GM12878 (cell line): ENCODE data around the gene ALG8. TPM values are rescaled to one million over a fixed set of nuclear protein-coding genes. Genes with fewer than 3 reads are reported as not detected.

Experiments
- ATAC-seq: fragments of 200-7000 bp; cut with Tn5 transposase; 3 replicates; pipeline ENCODE4 v1.9.1; 2020; ENCODE audit warnings: mild to moderate bottlenecking, moderate library complexity
- BruUV-seq: library from RNA; stranded (reverse); fragments of 400-500 nt; replicated peaks from 2 replicates; lab custom pipeline; 2021; lab: Mats Ljungman, UMichigan
- CTCF ChIA-PET: fragments of 300-600 bp; sonication (Branson Sonifier 250); formaldehyde crosslinking; extraction: SDS; loops from one replicate; lab custom pipeline; 2021; ENCODE audit warnings: inconsistent platforms; lab: Yijun Ruan, JAX
- POLR2A ChIA-PET: fragments of 350-600 bp; formaldehyde crosslinking; extraction: SDS; loops from one replicate; lab custom pipeline; 2021; ENCODE audit warnings: inconsistent platforms; lab: Charles Lee
- RAD21 ChIA-PET: fragments of 300-600 bp; sonication (Branson Sonifier 250); formaldehyde crosslinking; loops from one replicate; lab custom pipeline; 2023; ENCODE audit warnings: antibody characterized with exemption; ENCODE audit not compliant: unreplicated experiment; lab: Charles Lee
- SMC1A ChIA-PET: fragments of 300-600 bp; sonication (Branson Sonifier 250); formaldehyde crosslinking; loops from one replicate; lab custom pipeline; 2023; ENCODE audit not compliant: unreplicated experiment, uncharacterized antibody; lab: Charles Lee
- DNase-seq: peaks from one replicate; pipeline ENCODE4 v3.0.0-alpha.2; 2011; ENCODE audit warnings: low read depth, low spot score
- FAIRE-seq: peaks from 3 replicates; lab custom pipeline; 2011; peaks lifted over from hg19 to GRCh38; lab: Jason Lieb, UNC
- H2AFZ ChIP-seq: 2 replicates; pipeline ENCODE4 v1.6.0; 2011; ENCODE audit warnings: low read depth, low read length, control low read depth; ENCODE audit not compliant: control insufficient read depth
- H3K27ac ChIP-seq: 2 replicates; pipeline ENCODE4 v1.5.1; 2011; ENCODE audit warnings: control low read depth; ENCODE audit not compliant: control insufficient read depth, insufficient read depth
- H3K27me3 ChIP-seq, 2 experiments: replicated peaks in 1 of 2; 2 replicates each; pipeline versions ENCODE4 v1.6.0 to v1.6.1; 2011; ENCODE audit warnings: low read length in 1 of 2; ENCODE audit not compliant: control insufficient read depth in 2 of 2, insufficient read depth in 2 of 2
- H3K36me3 ChIP-seq, 2 experiments: 2 replicates each; pipeline ENCODE4 v1.5.1; 2011; ENCODE audit warnings: low read length in 1 of 2; ENCODE audit not compliant: control insufficient read depth in 2 of 2, insufficient read depth in 2 of 2
- H3K4me1 ChIP-seq: 2 replicates; pipeline ENCODE4 v1.6.1; 2011; ENCODE audit warnings: mild to moderate bottlenecking, low read length, moderate library complexity, mixed read lengths; ENCODE audit not compliant: control insufficient read depth, insufficient read depth
- H3K4me2 ChIP-seq: 2 replicates; pipeline ENCODE4 v1.6.0; 2011; ENCODE audit warnings: control low read depth; ENCODE audit not compliant: control insufficient read depth, insufficient read depth
- H3K4me3 ChIP-seq: fragments of 200-600 bp; sonication (generic); 2 replicates; pipeline ENCODE4 v1.5.1; 2016
- H3K79me2 ChIP-seq: 2 replicates; pipeline ENCODE4 v1.6.0; 2011; ENCODE audit warnings: low read length; ENCODE audit not compliant: control insufficient read depth, insufficient read depth
- H3K9ac ChIP-seq: 2 replicates; pipeline ENCODE4 v1.8.0; 2011; ENCODE audit warnings: low read length, control low read depth, mixed read lengths; ENCODE audit not compliant: control insufficient read depth, insufficient read depth
- H3K9me3 ChIP-seq: replicated peaks from 3 replicates; pipeline ENCODE4 v1.5.1; 2011; ENCODE audit warnings: mild to moderate bottlenecking, low read length; ENCODE audit not compliant: control insufficient read depth, insufficient read depth
- H4K20me1 ChIP-seq: 2 replicates; pipeline ENCODE4 v1.6.0; 2011; ENCODE audit not compliant: control insufficient read depth, insufficient read depth
- BCLAF1 ChIP-seq: fragments of 450-650 bp; IDR thresholded peaks from 2 replicates; pipeline ENCODE4 v1.6.1; 2017; ENCODE audit warnings: antibody characterized with exemption, mild to moderate bottlenecking, moderate library complexity
- BMI1 ChIP-seq: fragments of 450-650 bp; IDR thresholded peaks from 2 replicates; pipeline ENCODE4 v1.6.1; 2016; ENCODE audit warnings: mild to moderate bottlenecking, moderate library complexity, borderline replicate concordance
- E2F4 ChIP-seq: IDR thresholded peaks from 2 replicates; pipeline ENCODE4 v1.6.1; 2012; ENCODE audit warnings: low read depth, low read length, improper control_type of control experiment
- JUND ChIP-seq: IDR thresholded peaks from 2 replicates; pipeline ENCODE4 v1.6.1; 2012; ENCODE audit warnings: low read depth, mild to moderate bottlenecking, low read length, improper control_type of control experiment, moderate library complexity
- MEF2A ChIP-seq: IDR thresholded peaks from 2 replicates; pipeline ENCODE4 v1.6.1; 2011; ENCODE audit warnings: low read depth, mild to moderate bottlenecking, low read length, moderate library complexity; ENCODE audit not compliant: insufficient read depth
- NFIC ChIP-seq: IDR thresholded peaks from 2 replicates; pipeline ENCODE4 v1.6.1; 2012; ENCODE audit warnings: low read depth, mild to moderate bottlenecking, inconsistent platforms, low read length, moderate library complexity
- POLR2AphosphoS2 ChIP-seq: IDR thresholded peaks from 2 replicates; pipeline ENCODE4 v1.6.1; 2011; ENCODE audit warnings: low read depth, mild to moderate bottlenecking, low read length, improper control_type of control experiment, moderate library complexity
- POLR2AphosphoS5 ChIP-seq: IDR thresholded peaks from 2 replicates; pipeline ENCODE4 v1.6.1; 2011; ENCODE audit warnings: mild to moderate bottlenecking, low read length, inconsistent platforms
- RELB ChIP-seq: fragments of 450-650 bp; IDR thresholded peaks from 2 replicates; pipeline ENCODE4 v1.6.1; 2017; ENCODE audit warnings: low read depth, mild to moderate bottlenecking, moderate library complexity
- SKIL ChIP-seq: fragments of 450-650 bp; IDR thresholded peaks from 2 replicates; pipeline ENCODE4 v1.6.1; 2017; ENCODE audit warnings: mild to moderate bottlenecking, low read depth, inconsistent platforms; ENCODE audit not compliant: poor library complexity, severe bottlenecking
- ZBED1 ChIP-seq: IDR thresholded peaks from 2 replicates; pipeline ENCODE4 v1.6.1; 2016; ENCODE audit warnings: borderline replicate concordance
- ZNF207 ChIP-seq: fragments of 450-650 bp; IDR thresholded peaks from 2 replicates; pipeline ENCODE4 v1.6.1; 2014; ENCODE audit warnings: antibody characterized with exemption, mild to moderate bottlenecking, borderline replicate concordance
- ZNF274 ChIP-seq: IDR thresholded peaks from one replicate; pipeline ENCODE4 v1.8.0; 2011; ENCODE audit not compliant: insufficient read length, insufficient read depth
- ZZZ3 ChIP-seq: IDR thresholded peaks from 2 replicates; pipeline ENCODE4 v1.6.1; 2011; ENCODE audit warnings: low read depth; ENCODE audit not compliant: control insufficient read depth, insufficient read length
- whole genome bisulfite sequencing: methylation state at CpG from one replicate; pipeline ENCODE4 v1.1.6; 2016; ENCODE audit warnings: low lambda C conversion rate; ENCODE audit not compliant: insufficient replicate concordance, insufficient coverage; ENCODE audit errors: missing lambda C conversion rate; 5-methylcytosine and 5-hydroxymethylcytosine counted together
- in situ Hi-C: fragments of 300-500 bp; cut with MboI; formaldehyde crosslinking; loops from 9 replicates; pipeline ENCODE4 v1.14.3; 2018; ENCODE audit warnings: mixed read lengths
- intact Hi-C: fragments of 100-400 bp; cut with micrococcal nuclease; formaldehyde crosslinking; loops from one replicate; pipeline ENCODE4 v1.14.2; 2022; ENCODE audit not compliant: unreplicated experiment
- polyA plus RNA-seq, 11 experiments: library from polyadenylated mRNA; depleted of rRNA in 4 of 11; unstranded in 6 of 11; stranded (reverse) in 5 of 11; fragments of >200 nt; fragmentation: Nextera tagmentation in 4 of 11; fragmentation: Illumina TruSeq in 1 of 11; extraction: Ambion mirVana in 4 of 11; extraction: Trizol in 1 of 11; gene quantifications; 1 replicate in 1 of 11; 2 replicates in 10 of 11; pipeline versions ENCODE4 v1.2.1 to v1.2.3, GENCODE V29; 2011 to 2016; ENCODE audit warnings: inconsistent platforms in 2 of 11, missing spikeins in 2 of 11, low read depth in 1 of 11
- total RNA-seq, 4 experiments: library from RNA; depleted of rRNA in 3 of 4; stranded (reverse); fragments of >200 nt in 3 of 4; fragmentation: Illumina TruSeq in 1 of 4; extraction: Trizol in 1 of 4; gene quantifications; 2 replicates each; pipeline versions ENCODE4 v1.2.1 to v1.2.3, GENCODE V29; 2013 to 2021

Gene ALG8
- total and polyA plus RNA-seq, 10 of the 15 experiments (the other 5 are each of a cell fraction or from before 2014, with no cell fraction given): 45.7 to 105 (median 68.4) TPM

- DNase-seq (no peak), FAIRE-seq (no peak)
- in situ Hi-C loops: no loop called here
Measured at GRCh38 chr11:78177216-78177615, 37.8 kb upstream of the ALG8 start.

More at GRCh38 chr11:78177216-78177615, 37.8 kb upstream of the ALG8 start:
- Histone ChIP-seq H3K27me3 (no peaks in the 10 kb centered on the region), H3K36me3 (peaks cover 0 to 4% of the 10 kb centered on the region in 2 experiments; a peak in 2 of 4 replicates), H4K20me1 (no peaks in the 10 kb centered on the region), H3K9ac (no peak overlapping the region), H3K9me3 (no peaks in the 10 kb centered on the region), H3K4me2 (no peak overlapping the region), H3K4me1 (no peaks in the 10 kb centered on the region), H3K27ac (no peak overlapping the region), H3K79me2 (no peaks in the 10 kb centered on the region), H3K4me3 (no peak overlapping the region), H2AFZ (no peak overlapping the region)
- WGBS: 94% methylated on average over 7 of the region's 7 CpGs
- RAD21 ChIA-PET: no interaction called here
- TF ChIP-seq BMI1 (no peak), JUND (no peak), ZZZ3 (no peak), ZNF207 (no peak), ZBED1 (no peak), POLR2AphosphoS2 (no peak), E2F4 (no peak), MEF2A (no peak), SKIL (no peak), ZNF274 (no peak), BCLAF1 (no peak), POLR2AphosphoS5 (no peak), NFIC (no peak), RELB (no peak)
- SMC1A ChIA-PET: no interaction called here
- no TSS peak for BruUV-seq
- POLR2A ChIA-PET: no interaction called here
- no peak for ATAC-seq
- intact Hi-C loops: no loop called here
- CTCF ChIA-PET: no interaction called here
